CD4-positive, alpha-beta T cell treated with Interleukin-15 for 4 hours (primary cell): Measurements from ENCODE around the gene IFIT3.
"Not testable (repeated sequence)": the region's sequence is repeated elsewhere in the genome, so short reads cannot be mapped to it uniquely, and the experiment has no call there.

Source experiments
- DNase-seq: peaks from one replicate; pipeline ENCODE4 v3.0.0-alpha.2; 2020; ENCODE audit warnings: low spot score

IFIT3 gene

DNA sequence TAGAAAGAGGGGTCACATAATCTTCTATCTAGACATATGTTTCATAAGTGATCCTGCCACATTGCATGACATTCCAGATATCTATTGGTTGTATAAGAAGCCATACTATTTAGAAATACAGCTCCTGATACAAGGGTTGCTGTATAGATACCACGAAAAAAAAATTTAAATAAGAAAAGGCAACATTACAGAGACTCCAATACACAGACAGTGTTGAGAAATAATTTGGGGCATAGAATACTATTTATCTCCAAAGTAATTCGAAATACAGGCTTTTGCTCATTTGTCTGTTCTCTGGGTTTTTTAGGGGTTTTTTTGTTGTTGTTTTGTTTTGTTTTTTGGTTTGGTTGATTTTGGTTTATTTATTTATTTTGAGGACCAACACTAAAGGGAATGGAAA lies 23.4 kb upstream of the IFIT3 start:
- DNase-seq, result no peak

- no peak for DNase-seq
Measured at GRCh38 chr10:89304925-89305324, 22.9 kb upstream of the IFIT3 start.

GRCh38 chr10:89305766-89306433 lies 21.9 kb upstream of the IFIT3 start:
- DNase-seq, result no peak

GRCh38 chr10:89306434-89307268 lies 21.1 kb upstream of the IFIT3 start:
- no peak for DNase-seq

DNA sequence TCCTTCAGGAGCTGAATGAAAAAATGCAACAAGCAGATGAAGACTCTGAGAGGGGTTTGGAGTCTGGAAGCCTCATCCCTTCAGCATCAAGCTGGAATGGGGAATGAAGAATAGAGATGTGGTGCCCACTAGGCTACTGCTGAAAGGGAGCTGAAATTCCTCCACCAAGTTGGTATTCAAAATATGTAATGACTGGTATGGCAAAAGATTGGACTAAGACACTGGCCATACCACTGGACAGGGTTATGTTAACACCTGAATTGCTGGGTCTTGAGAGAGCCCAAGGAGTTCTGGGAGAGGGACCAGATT lies 20.6 kb upstream of the IFIT3 start:
- no peak for DNase-seq

DNA sequence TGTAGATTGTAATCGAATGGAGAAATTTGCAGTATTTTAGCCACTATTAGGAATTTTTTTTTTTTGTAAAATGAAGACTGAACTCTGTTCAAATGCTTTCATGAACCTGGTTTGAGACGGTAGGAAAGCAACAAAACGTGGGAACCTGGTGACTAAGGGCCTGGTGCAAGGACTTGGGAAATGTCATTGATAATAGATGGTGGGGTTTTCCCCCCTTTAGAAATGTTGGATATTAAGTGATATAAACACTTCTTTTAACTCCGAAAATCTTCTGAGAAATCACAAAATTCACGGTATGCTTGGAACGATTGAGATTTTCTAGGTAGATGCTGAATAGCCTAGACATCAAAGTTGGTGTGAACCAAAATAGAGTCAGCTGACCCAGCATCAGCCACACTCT lies 19.5 kb upstream of the IFIT3 start:
- no peak for DNase-seq

DNA sequence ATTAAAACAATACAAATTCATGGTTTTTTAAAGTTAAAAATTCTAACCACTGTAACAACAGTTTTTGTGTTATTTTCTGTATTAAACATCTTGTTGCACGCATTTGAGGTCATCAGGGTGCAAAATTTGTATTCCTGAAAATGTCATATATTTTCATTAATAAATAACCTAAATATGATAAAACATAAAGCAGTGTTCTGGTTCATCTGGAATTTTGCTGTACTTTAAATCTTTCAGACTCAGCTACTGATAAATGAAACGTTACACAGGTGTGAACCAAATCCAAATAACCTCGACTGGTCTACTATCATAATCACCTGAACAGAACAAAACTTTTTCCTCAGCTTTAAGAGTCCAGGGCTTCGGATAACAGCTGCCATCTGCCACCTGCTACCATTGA lies 19.1 kb upstream of the IFIT3 start:
- no peak for DNase-seq

- DNase-seq, result no peak
Measured at GRCh38 chr10:89309156-89310055, 18.4 kb upstream of the IFIT3 start.

- DNase-seq, result no peak
Measured at GRCh38 chr10:89310056-89310893, 17.5 kb upstream of the IFIT3 start.

DNA sequence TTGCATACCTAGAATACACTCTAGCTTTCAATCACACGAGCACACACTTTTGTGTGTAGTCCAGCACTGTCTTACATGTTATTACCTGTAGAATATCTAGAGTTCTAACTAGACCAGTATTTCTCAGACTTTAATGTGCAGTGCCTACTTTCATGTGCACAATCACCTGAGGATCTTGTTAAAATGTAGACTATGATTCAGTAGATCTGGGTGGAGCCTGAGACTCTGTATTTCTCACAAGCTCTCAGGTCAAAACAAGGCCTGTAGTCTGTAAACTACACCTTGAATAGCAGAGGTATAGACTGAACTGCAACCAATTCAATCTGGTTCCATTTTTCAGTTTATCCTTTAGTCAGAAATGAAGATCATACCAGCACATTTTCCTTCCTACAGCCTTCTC lies 14.8 kb upstream of the IFIT3 start:
- DNase-seq, result no peak

- DNase-seq, result no peak
Measured at GRCh38 chr10:89314676-89315075, 13.1 kb upstream of the IFIT3 start.

- DNase-seq, result not testable (repeated sequence)
Measured at GRCh38 chr10:89318047-89318446, 9.8 kb upstream of the IFIT3 start.

GRCh38 chr10:89325081-89325480 lies 2.7 kb upstream of the IFIT3 start:
- not testable (repeated sequence) for DNase-seq

DNA sequence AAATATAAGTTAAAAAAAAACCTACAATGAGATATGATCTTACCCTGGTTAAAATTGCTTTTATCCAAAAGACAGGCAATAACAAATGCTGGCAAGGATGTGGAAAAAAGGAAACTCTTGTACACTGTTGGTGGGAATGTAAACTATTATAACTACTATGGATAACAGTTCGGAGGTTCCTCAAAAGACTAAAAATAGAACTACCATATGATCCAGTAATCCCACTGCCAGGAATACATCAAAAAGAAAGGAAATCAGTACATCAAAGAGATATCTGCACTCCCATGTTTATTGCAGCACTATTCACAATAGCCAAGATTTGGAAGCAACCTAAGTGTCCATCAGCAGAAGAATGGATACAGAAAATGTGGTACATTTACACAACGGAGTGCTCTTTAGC lies 1.9 kb upstream of the IFIT3 start:
- not testable (repeated sequence) for DNase-seq

DNA sequence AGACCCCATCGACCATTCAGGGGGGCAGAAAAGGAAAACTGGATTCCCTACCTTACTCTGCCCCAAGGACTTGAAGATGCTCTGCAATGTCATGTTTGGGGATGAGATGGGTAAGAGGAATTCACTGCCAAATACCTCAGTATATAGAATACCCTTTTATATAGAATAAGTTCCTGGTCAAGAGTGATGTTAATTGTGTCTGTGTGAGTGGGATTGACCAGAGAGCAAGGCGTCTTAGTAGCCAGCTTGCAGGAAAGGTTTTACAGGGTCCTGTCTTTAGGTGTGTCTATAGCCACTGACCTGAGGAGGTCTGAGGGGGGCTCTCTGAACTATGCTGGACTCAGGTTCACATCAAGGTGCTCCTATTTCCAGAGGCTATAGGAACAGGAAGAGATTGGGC lies 1.4 kb downstream of the IFIT3 start:
- DNase-seq, result no peak

DNA sequence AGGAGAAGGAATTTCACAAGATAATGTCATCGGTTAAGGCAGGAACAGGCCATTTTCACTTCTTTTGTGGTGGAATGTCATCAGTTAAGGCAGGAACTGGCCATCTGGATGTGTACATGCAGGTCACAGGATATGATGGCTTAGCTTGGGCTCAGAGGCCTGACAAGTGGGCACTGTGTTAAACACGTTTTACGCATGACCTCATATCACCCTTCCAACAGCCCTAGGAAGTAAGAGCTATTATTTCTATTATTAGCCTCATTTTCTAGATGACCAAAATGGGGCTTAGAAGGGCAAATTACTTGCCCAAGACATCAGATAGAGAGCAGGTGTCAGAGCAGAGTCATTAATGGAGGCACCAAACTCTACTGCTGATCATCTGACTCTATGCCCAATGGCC lies 2.2 kb downstream of the IFIT3 start:
- not testable (repeated sequence) for DNase-seq

DNA sequence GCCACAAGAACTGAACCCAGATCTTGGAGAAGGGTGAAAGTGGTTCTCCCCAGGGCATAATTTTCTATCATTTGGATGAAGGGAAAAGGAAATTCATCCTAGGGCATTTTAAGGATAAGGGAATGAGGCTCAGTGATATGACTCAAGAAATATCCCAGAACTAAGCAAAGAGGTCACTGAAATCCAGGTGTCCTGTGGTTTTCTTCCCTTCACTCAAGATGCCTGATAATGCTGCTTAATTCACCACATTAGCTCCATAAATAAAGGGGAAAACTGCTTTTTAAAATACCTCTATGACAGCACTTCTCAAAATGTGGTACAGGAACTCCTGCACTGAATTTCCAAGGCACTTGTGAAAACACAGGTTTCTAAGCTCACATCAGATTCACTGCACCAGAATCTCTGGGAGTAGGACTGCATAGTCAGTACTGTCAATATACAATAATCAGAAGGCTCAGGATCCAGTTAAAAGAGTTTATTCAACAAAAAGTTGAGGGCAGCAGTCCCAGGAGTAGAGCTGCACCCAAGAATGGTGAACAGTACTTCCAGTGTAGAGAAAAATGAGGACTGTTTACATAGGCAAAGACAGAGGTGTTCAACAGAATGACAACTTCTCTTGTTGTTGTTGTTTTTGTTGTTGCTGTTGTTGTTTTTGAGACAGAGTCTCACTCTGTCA lies 2.9 kb downstream of the IFIT3 start:
- no peak for DNase-seq

DNA sequence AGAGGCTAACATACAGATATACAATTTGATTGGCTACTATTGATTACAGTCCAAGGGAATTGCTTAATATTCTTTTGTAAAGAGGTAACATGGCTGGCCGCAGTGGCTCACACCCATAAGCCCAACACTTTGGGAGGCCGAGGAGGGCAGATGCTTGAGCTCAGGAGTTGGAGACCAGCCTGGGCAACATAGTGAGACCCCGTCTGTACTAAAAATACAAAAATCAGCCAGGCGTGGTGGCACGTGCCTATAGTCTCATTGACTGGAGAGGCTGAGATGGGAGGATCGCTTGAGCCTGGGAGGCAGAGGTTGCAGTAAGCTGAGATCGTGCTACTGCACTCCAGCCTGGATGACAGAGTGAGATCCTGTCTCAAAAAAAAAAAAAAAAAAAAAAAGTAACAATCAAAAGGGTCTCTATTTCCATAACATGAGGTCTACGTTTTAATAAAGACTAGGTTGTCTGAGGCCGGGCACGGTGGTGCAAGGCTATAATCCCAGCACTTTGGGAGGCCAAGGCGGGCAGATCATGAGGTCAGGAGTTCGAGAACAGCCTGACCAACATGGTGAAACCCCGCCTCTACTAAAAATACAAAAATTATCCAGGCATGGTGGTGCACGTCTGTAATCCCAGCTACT lies 3.8 kb downstream of the IFIT3 start:
- not testable (repeated sequence) for DNase-seq

- DNase-seq, result peak; percentile 59
Measured at GRCh38 chr10:89332123-89332633, 4.4 kb downstream of the IFIT3 start.

- DNase-seq, result no peak
Measured at GRCh38 chr10:89335226-89335625, 7.4 kb downstream of the IFIT3 start.

DNA sequence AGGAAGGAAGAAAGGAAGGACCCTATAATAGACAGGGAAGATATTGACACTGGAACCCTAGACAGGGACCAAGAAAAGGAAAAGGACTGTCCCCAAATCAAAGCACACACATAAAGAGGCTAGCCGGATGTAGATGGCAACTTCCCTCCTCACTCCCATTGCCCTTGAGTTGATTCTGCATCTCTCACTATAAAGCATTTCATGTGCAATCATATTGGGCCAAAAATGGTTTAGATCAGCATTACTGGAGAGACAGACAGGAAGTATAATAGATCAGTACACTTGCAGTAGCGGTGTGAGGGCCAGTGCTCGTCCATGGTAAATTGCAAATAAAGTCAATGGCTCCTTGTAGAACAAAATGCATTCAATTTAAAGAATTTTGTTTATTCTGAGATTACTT lies 8.4 kb downstream of the IFIT3 start:
- no peak for DNase-seq
